B cell (primary cell): ENCODE measurements around the gene PRM1. TPM values are rescaled to one million over a fixed set of nuclear protein-coding genes. Genes with fewer than 3 reads are reported as not detected.

Source experiments
- ATAC-seq: fragments of 200-7000 bp; cut with Tn5 transposase; one replicate; pipeline ENCODE4 v1.10.0; 2021; ENCODE audit warnings: low read depth, mild to moderate bottlenecking, moderate number of reproducible peaks, moderate library complexity
- CTCF ChIA-PET: fragments of 350-600 bp; sonication (Branson Sonifier 250); formaldehyde crosslinking; loops from one replicate; lab custom pipeline; 2021; ENCODE audit warnings: antibody characterized with exemption, inconsistent platforms; lab: Charles Lee
- POLR2A ChIA-PET: fragments of 350-600 bp; sonication (Branson Sonifier 250); formaldehyde crosslinking; loops from one replicate; lab custom pipeline; 2021; ENCODE audit warnings: antibody characterized with exemption; lab: Charles Lee
- DNase-seq: peaks from one replicate; pipeline ENCODE4 v3.0.0; 2013
- H2AFZ ChIP-seq: 2 replicates; pipeline ENCODE4 v1.6.1; 2012; ENCODE audit warnings: mild to moderate bottlenecking, low read depth, low read length; ENCODE audit not compliant: insufficient read depth, poor library complexity, severe bottlenecking
- H3K27ac ChIP-seq, 2 donors: 1 replicate in 1 of 2; 2 replicates in 1 of 2; pipeline ENCODE4 v1.5.1; 2012 to 2013; ENCODE audit warnings: low read length in 2 of 2, mild to moderate bottlenecking in 2 of 2, moderate library complexity in 1 of 2
- H3K27me3 ChIP-seq, 4 experiments: fragments of 200-600 bp in 1 of 4; sonication (generic) in 1 of 4; replicated peaks in 1 of 4; 1 replicate in 2 of 4; 2 replicates in 2 of 4; pipeline versions ENCODE4 v1.6.1 to v1.7.0; 2013 to 2016; ENCODE audit warnings: low read length in 3 of 4, mild to moderate bottlenecking in 2 of 4, mixed read lengths in 1 of 4, moderate library complexity in 1 of 4; ENCODE audit not compliant: insufficient read depth in 4 of 4, control insufficient read depth in 3 of 4; ENCODE audit errors: control extremely low read depth in 1 of 4
- H3K36me3 ChIP-seq, 2 experiments: replicated peaks in 1 of 2; 1 replicate in 1 of 2; 2 replicates in 1 of 2; pipeline versions ENCODE4 v1.6.1 to v1.7.1; 2013; ENCODE audit warnings: low read length in 1 of 2; ENCODE audit not compliant: insufficient read depth in 2 of 2, control insufficient read depth in 1 of 2; ENCODE audit errors: control extremely low read depth in 1 of 2, extremely low read depth in 1 of 2
- H3K4me1 ChIP-seq, 2 donors: fragments of 200-600 bp in 1 of 2; sonication (generic) in 1 of 2; 1 replicate in 1 of 2; 2 replicates in 1 of 2; pipeline versions ENCODE4 v1.5.1 to v1.6.1; 2013 to 2017; ENCODE audit warnings: low read length in 2 of 2; ENCODE audit not compliant: control insufficient read depth in 2 of 2, insufficient read depth in 2 of 2
- H3K4me2 ChIP-seq: replicated peaks from 2 replicates; pipeline ENCODE3; 2012; ENCODE audit warnings: mild to moderate bottlenecking, low read depth, low read length; ENCODE audit not compliant: poor library complexity, severe bottlenecking
- H3K4me3 ChIP-seq, 5 experiments: fragments of 200-600 bp in 1 of 5; sonication (generic) in 1 of 5; 1 replicate in 3 of 5; 2 replicates in 2 of 5; pipeline versions ENCODE4 v1.5.1 to v1.7.0; 2011 to 2016; ENCODE audit warnings: low read length in 4 of 5, mild to moderate bottlenecking in 4 of 5, low read depth in 2 of 5, control low read depth in 1 of 5, moderate library complexity in 1 of 5; ENCODE audit not compliant: insufficient read depth in 1 of 5; ENCODE audit errors: control extremely low read depth in 1 of 5, extremely low read depth in 1 of 5
- H3K79me2 ChIP-seq: fragments of 200-600 bp; sonication (generic); one replicate; pipeline ENCODE4 v1.6.0; 2016; ENCODE audit warnings: low read length; ENCODE audit not compliant: control insufficient read depth, insufficient read depth
- H3K9ac ChIP-seq: fragments of 200-600 bp; sonication (generic); 2 replicates; pipeline ENCODE4 v1.6.1; 2017; ENCODE audit warnings: mild to moderate bottlenecking, low read length, moderate library complexity
- H3K9me3 ChIP-seq, 3 donors: one replicate each; pipeline versions ENCODE4 v1.6.1 to v1.7.1; 2013; ENCODE audit warnings: low read length in 2 of 3; ENCODE audit not compliant: control insufficient read depth in 2 of 3, insufficient read depth in 1 of 3; ENCODE audit errors: control extremely low read depth in 1 of 3
- H4K20me1 ChIP-seq: 2 replicates; pipeline ENCODE4 v1.6.0; 2012; ENCODE audit warnings: mild to moderate bottlenecking, low read length; ENCODE audit not compliant: insufficient read depth, control insufficient read depth, poor library complexity, severe bottlenecking
- H3K27ac Mint-ChIP-seq: one replicate; pipeline ENCODE4 v1.8.0; 2021; ENCODE audit warnings: mixed read lengths
- H3K27me3 Mint-ChIP-seq: one replicate; pipeline ENCODE4 v1.8.0; 2021; ENCODE audit warnings: mixed read lengths
- H3K4me1 Mint-ChIP-seq: one replicate; pipeline ENCODE4 v1.8.0; 2021; ENCODE audit warnings: mixed read lengths
- H3K4me3 Mint-ChIP-seq: one replicate; pipeline ENCODE4 v1.8.0; 2021; ENCODE audit warnings: mixed read lengths
- H3K9me3 Mint-ChIP-seq: one replicate; pipeline ENCODE4 v1.8.0; 2022; ENCODE audit warnings: mixed read lengths; ENCODE audit not compliant: insufficient read depth
- CTCF ChIP-seq: fragments of 200-600 bp; IDR thresholded peaks from one replicate; pipeline ENCODE4 v1.8.0; 2022; ENCODE audit warnings: antibody characterized with exemption, mild to moderate bottlenecking
- EZH2 ChIP-seq: IDR thresholded peaks from 2 replicates; pipeline ENCODE4 v1.6.1; 2012; ENCODE audit warnings: borderline replicate concordance, low read depth, mild to moderate bottlenecking, moderate library complexity, low read length; ENCODE audit not compliant: insufficient read depth, poor library complexity, severe bottlenecking
- WGBS: methylation state at CpG from one replicate; pipeline ENCODE4 v1.1.5; 2013; ENCODE audit warnings: missing lambda C conversion rate; ENCODE audit not compliant: insufficient coverage; 5-methylcytosine and 5-hydroxymethylcytosine counted together
- intact Hi-C: fragments of 100-400 bp; cut with micrococcal nuclease; formaldehyde crosslinking; loops from one replicate; pipeline ENCODE4 v1.10.0; 2022
- polyA plus RNA-seq: library from polyadenylated mRNA; depleted of rRNA; stranded (reverse); fragments of >200 nt; gene quantifications from 2 replicates; pipeline ENCODE4 v1.2.3, GENCODE V29; 2012
- total RNA-seq, 2 donors: library from RNA; stranded (reverse); fragments of 120-200 nt in 1 of 2; gene quantifications; 1 replicate in 1 of 2; 2 replicates in 1 of 2; pipeline versions ENCODE4 v1.2.3 to v1.2.4, GENCODE V29; 2013 to 2022

Gene PRM1
- total and polyA plus RNA-seq, 2 donors (not counting 1 experiment from before 2014, with no cell fraction given) = not detected

GRCh38 chr16:11303405-11304138 is 22.4 kb upstream of the PRM1 start:
- no peak for TF ChIP-seq EZH2
- no peak for TF ChIP-seq CTCF
- H3K4me2 ChIP-seq = no peak overlapping the region
- H3K4me3 Mint-ChIP-seq = no peak overlapping the region
- intact Hi-C loops = no loop called here
- H3K4me1 ChIP-seq = peaks cover 46 to 55% of the 10 kb centered on the region in 2 donors
- ChIA-PET POLR2A (interaction anchor here (0.7 kb wide), 1 partner anchor 48 kb away, joined by 3 read pairs; no protein-coding TSS in a partner anchor), CTCF (interaction anchor here (0.8 to 1.8 kb wide), 2 partner anchors 23 to 48 kb away, joined by 3 to 5 read pairs; partner anchors contain the start of gene SOCS1)
- no peaks in the 10 kb centered on the region for H3K79me2 ChIP-seq
- peaks cover 0 to 10% (median 7%) of the 10 kb centered on the region in 3 donors for H3K9me3 ChIP-seq
- 88% methylated on average over 18 of the region's 18 CpGs for WGBS
- no peak overlapping the region for H3K4me3 ChIP-seq
- no peak overlapping the region for H3K9ac ChIP-seq
- H3K27ac ChIP-seq = no peak overlapping the region
- DNase-seq (no peak), ATAC-seq (no peak)
- H4K20me1 ChIP-seq = no peaks in the 10 kb centered on the region
- peak overlapping the region; percentile 10 for H3K27ac Mint-ChIP-seq
- H3K4me1 Mint-ChIP-seq = peaks cover 57% of the 10 kb centered on the region
- H3K36me3 ChIP-seq = no peaks in the 10 kb centered on the region
- H3K27me3 ChIP-seq = no peaks in the 10 kb centered on the region
- H3K9me3 Mint-ChIP-seq = no peaks in the 10 kb centered on the region
- no peaks in the 10 kb centered on the region for H3K27me3 Mint-ChIP-seq
- H2AFZ ChIP-seq = no peak overlapping the region

- H3K4me2 ChIP-seq = no peak overlapping the region
- ChIA-PET POLR2A (interaction anchor here (0.7 kb wide), 1 partner anchor 48 kb away, joined by 3 read pairs; no protein-coding TSS in a partner anchor), CTCF (interaction anchor here (1.8 kb wide), 1 partner anchor 48 kb away, joined by 5 read pairs; the partner anchor contains the start of gene SOCS1)
- DNase-seq (no peak), ATAC-seq (no peak)
- Mint-ChIP-seq H3K4me3 (no peak overlapping the region), H3K27me3 (no peaks in the 10 kb centered on the region), H3K9me3 (no peaks in the 10 kb centered on the region), H3K4me1 (peaks cover 58% of the 10 kb centered on the region), H3K27ac (no peak overlapping the region)
- no peak overlapping the region for H3K9ac ChIP-seq
- H3K27me3 ChIP-seq = no peaks in the 10 kb centered on the region
- H4K20me1 ChIP-seq = no peaks in the 10 kb centered on the region
- no peak overlapping the region for H3K27ac ChIP-seq
- 80% methylated on average over 2 of the region's 4 CpGs for WGBS
- TF ChIP-seq EZH2 (no peak), CTCF (no peak)
- H3K79me2 ChIP-seq = no peaks in the 10 kb centered on the region
- H3K4me1 ChIP-seq = peaks cover 46 to 55% of the 10 kb centered on the region in 2 donors
- no peaks in the 10 kb centered on the region for H3K36me3 ChIP-seq
- H3K9me3 ChIP-seq = peaks cover 0 to 5% (median 3%) of the 10 kb centered on the region in 3 donors
- no peak overlapping the region for H3K4me3 ChIP-seq
- intact Hi-C loops = no loop called here
- no peak overlapping the region for H2AFZ ChIP-seq
These were observed 21.8 kb upstream of the PRM1 start for GRCh38 chr16:11302977-11303376.
